Vagina (tissue), 2 donors: ENCODE results near the gene RUVBL2. TPM values are rescaled to one million over a fixed set of nuclear protein-coding genes. Genes with fewer than 3 reads are reported as not detected.
A peak's percentile ranks its signal among the peaks of the same experiment; 100 is the strongest.

Experiments
- DNase-seq, 2 donors: peaks; one replicate each; pipeline ENCODE4 v3.0.0-alpha.2; 2017; ENCODE audit errors: extremely low spot score in 2 of 2
- H3K27ac ChIP-seq: fragments of 200-600 bp; sonication (generic); one replicate; pipeline ENCODE4 v1.5.1; 2019
- H3K27me3 ChIP-seq: fragments of 200-600 bp; sonication (generic); one replicate; pipeline ENCODE4 v1.5.1; 2019
- H3K36me3 ChIP-seq, 2 donors: fragments of 200-600 bp; sonication (generic); one replicate each; pipeline ENCODE4 v1.5.1; 2017 to 2019
- H3K4me1 ChIP-seq: fragments of 200-600 bp; sonication (generic); one replicate; pipeline ENCODE4 v1.5.1; 2019
- H3K4me3 ChIP-seq, 2 donors: fragments of 200-600 bp; sonication (generic); 1 replicate in 1 of 2; 2 replicates in 1 of 2; pipeline ENCODE4 v1.5.1; 2016 to 2019
- H3K9me3 ChIP-seq: fragments of 200-600 bp; sonication (generic); one replicate; pipeline ENCODE4 v1.5.1; 2019
- POLR2A ChIP-seq, 2 donors: fragments of 450-650 bp; IDR thresholded peaks; one replicate each; pipeline ENCODE4 v1.6.1; 2017; ENCODE audit warnings: antibody characterized with exemption in 2 of 2, mild to moderate bottlenecking in 2 of 2, moderate library complexity in 2 of 2
- POLR2AphosphoS5 ChIP-seq, 2 donors: sonication (generic); formaldehyde crosslinking; IDR thresholded peaks; one replicate each; pipeline ENCODE4 v1.9.0; 2017; ENCODE audit warnings: antibody characterized with exemption in 2 of 2, mild to moderate bottlenecking in 2 of 2, low read depth in 1 of 2; ENCODE audit not compliant: insufficient read depth in 1 of 2
- intact Hi-C: fragments of 100-400 bp; cut with DNase I; formaldehyde crosslinking; loops from one replicate; pipeline ENCODE4 v1.15.1; 2023
- total RNA-seq: library from RNA; depleted of rRNA; stranded (reverse); fragments of >200 nt; gene quantifications from one replicate; pipeline ENCODE4 v1.2.3, GENCODE V29; 2016
- TF ChIP-seq, protein P1 (sequence below), 3 experiments: fragments of 450-650 bp in 2 of 3; fragments of 200-600 bp in 1 of 3; sonication (generic) in 1 of 3; IDR thresholded peaks; one replicate each; pipeline ENCODE4 v1.5.1; 2017 to 2019; ENCODE audit warnings: antibody characterized with exemption in 3 of 3, mild to moderate bottlenecking in 2 of 3, moderate library complexity in 2 of 3

The RUVBL2 gene
- total RNA-seq, 1 donor from 2014 or later = 100 TPM

DNA sequence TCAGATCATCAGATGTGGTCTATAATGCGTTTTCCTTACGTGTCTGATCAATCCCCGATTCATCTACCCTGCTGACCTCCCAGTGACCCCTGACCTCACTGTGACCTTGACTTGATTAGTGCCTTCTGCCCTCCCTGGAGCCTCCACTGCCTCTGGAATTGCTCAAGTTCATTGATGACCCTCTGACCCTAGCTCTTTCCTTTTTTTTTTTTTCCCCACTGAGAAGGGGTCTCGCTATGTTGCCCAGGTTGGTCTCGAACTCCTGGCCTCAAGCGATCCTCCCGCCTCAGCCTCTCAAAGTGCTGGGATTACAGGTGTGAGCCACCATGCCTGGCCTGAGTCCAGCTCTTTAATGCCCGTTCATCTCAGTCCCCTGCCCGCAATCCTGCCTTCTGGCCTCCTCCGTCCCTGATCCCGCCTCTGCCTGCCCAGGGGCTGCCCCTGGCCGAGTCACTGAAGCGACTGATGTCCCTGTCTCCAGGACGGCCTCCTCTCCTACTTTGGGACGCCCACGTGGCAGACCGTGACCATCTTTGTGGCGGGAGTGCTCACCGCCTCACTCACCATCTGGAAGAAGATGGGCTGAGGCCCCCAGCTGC lies 32.5 kb upstream of the RUVBL2 start:
- no peak for DNase-seq
- TF ChIP-seq POLR2A (IDR thresholded peaks at IDR 0.05) (no peak), POLR2AphosphoS5 (IDR thresholded peaks at IDR 0.05; ENCODE audit: insufficient read depth in 1 of 2, low read depth in 1 of 2) (no peak)
- TF ChIP-seq, protein P1, sequence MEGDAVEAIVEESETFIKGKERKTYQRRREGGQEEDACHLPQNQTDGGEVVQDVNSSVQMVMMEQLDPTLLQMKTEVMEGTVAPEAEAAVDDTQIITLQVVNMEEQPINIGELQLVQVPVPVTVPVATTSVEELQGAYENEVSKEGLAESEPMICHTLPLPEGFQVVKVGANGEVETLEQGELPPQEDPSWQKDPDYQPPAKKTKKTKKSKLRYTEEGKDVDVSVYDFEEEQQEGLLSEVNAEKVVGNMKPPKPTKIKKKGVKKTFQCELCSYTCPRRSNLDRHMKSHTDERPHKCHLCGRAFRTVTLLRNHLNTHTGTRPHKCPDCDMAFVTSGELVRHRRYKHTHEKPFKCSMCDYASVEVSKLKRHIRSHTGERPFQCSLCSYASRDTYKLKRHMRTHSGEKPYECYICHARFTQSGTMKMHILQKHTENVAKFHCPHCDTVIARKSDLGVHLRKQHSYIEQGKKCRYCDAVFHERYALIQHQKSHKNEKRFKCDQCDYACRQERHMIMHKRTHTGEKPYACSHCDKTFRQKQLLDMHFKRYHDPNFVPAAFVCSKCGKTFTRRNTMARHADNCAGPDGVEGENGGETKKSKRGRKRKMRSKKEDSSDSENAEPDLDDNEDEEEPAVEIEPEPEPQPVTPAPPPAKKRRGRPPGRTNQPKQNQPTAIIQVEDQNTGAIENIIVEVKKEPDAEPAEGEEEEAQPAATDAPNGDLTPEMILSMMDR (IDR thresholded peaks at IDR 0.05) = no peak
- H3K4me3 ChIP-seq = no peak overlapping the region
- H3K27me3 ChIP-seq = no peaks in the 10 kb centered on the region
- H3K27ac ChIP-seq = peak overlapping the region; percentile 96
- H3K36me3 ChIP-seq = peaks cover 0 to 4% of the 10 kb centered on the region in 2 donors
- intact Hi-C loops = loop anchor here (10.0 kb wide), 2 partner anchors 86 to 326 kb away; partner anchors contain the start of genes DBP and PPP1R15A
- H3K9me3 ChIP-seq = no peaks in the 10 kb centered on the region
- H3K4me1 ChIP-seq = peaks cover 35% of the 10 kb centered on the region

DNA sequence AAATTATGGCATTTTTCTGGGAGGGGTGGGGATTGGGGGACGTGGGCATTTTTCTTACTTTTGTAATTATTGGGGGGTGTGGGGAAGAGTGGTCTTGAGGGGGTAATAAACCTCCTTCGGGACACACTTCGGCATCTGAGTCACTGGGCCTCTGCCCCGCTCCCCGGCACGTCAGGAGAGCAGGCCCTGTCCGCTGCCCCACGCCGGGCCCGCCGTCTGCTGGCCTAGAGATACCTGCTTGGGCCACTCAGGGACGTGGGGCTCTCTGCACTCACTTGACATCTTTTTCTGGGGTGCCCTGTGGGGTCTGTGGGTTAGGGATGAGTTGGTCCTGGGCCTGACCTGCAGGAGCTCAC lies 32.0 kb upstream of the RUVBL2 start:
- H3K27me3 ChIP-seq = no peaks in the 10 kb centered on the region
- peaks cover 0 to 5% of the 10 kb centered on the region in 2 donors for H3K36me3 ChIP-seq
- intact Hi-C loops = loop anchor here (10.0 kb wide), 2 partner anchors 87 to 327 kb away; partner anchors contain the start of genes DBP and PPP1R15A
- H3K27ac ChIP-seq = peak overlapping the region; percentile 96
- H3K9me3 ChIP-seq = no peaks in the 10 kb centered on the region
- no peak for DNase-seq
- H3K4me3 ChIP-seq = no peak overlapping the region
- TF ChIP-seq POLR2AphosphoS5 (IDR thresholded peaks at IDR 0.05; ENCODE audit: insufficient read depth in 1 of 2, low read depth in 1 of 2) = no peak
- TF ChIP-seq, protein P1 (IDR thresholded peaks at IDR 0.05) = no peak
- no peak for TF ChIP-seq POLR2A (IDR thresholded peaks at IDR 0.05)
- peaks cover 38% of the 10 kb centered on the region for H3K4me1 ChIP-seq

GRCh38 chr19:48962029-48962848 lies 31.4 kb upstream of the RUVBL2 start:
- H3K36me3 ChIP-seq = peaks cover 0 to 8% of the 10 kb centered on the region in 2 donors
- H3K9me3 ChIP-seq = no peaks in the 10 kb centered on the region
- intact Hi-C loops = loop anchor here (10.0 kb wide), 2 partner anchors 87 to 327 kb away; partner anchors contain the start of genes DBP and PPP1R15A
- H3K4me1 ChIP-seq = peaks cover 44% of the 10 kb centered on the region
- TF ChIP-seq POLR2AphosphoS5 (IDR thresholded peaks at IDR 0.05; ENCODE audit: insufficient read depth in 1 of 2, low read depth in 1 of 2) (no peak), POLR2A (IDR thresholded peaks at IDR 0.05) (peak in 1 of 2 donors; percentile 36)
- TF ChIP-seq, protein P1 (IDR thresholded peaks at IDR 0.05) = no peak
- H3K4me3 ChIP-seq = no peak overlapping the region
- peak overlapping the region; percentile 96 for H3K27ac ChIP-seq
- no peaks in the 10 kb centered on the region for H3K27me3 ChIP-seq
- peak in 1 of 2 donors; percentile 87 for DNase-seq

- DNase-seq = no peak
- TF ChIP-seq POLR2AphosphoS5 (IDR thresholded peaks at IDR 0.05; ENCODE audit: insufficient read depth in 1 of 2, low read depth in 1 of 2) (no peak), POLR2A (IDR thresholded peaks at IDR 0.05) (no peak)
- TF ChIP-seq, protein P1 (IDR thresholded peaks at IDR 0.05) = no peak
- Histone ChIP-seq H3K9me3 (no peaks in the 10 kb centered on the region), H3K27me3 (no peaks in the 10 kb centered on the region), H3K4me1 (peaks cover 49% of the 10 kb centered on the region), H3K27ac (peak overlapping the region; percentile 96), H3K36me3 (peaks cover 0 to 8% of the 10 kb centered on the region in 2 donors), H3K4me3 (no peak overlapping the region)
- intact Hi-C loops = loop anchor here (10.0 kb wide), 2 partner anchors 88 to 328 kb away; partner anchors contain the start of genes DBP and PPP1R15A
These were observed 30.9 kb upstream of the RUVBL2 start for GRCh38 chr19:48962849-48963165.
